Esophagus squamous epithelium (tissue), 5 donors: ENCODE data around the gene CEACAM1. TPM values are rescaled to one million over a fixed set of nuclear protein-coding genes. Genes with fewer than 3 reads are reported as not detected.
"Not testable (repeated sequence)": the region's sequence is repeated elsewhere in the genome, so short reads cannot be mapped to it uniquely, and the experiment has no call there.

Experiments
- DNase-seq: peaks from one replicate; lab custom pipeline; 2025; lab: John Stamatoyannopoulos, UW
- H3K27ac ChIP-seq, 4 donors: fragments of 200-600 bp; sonication (generic); one replicate each; pipeline ENCODE4 v1.5.1; 2016 to 2019; ENCODE audit warnings: mild to moderate bottlenecking in 1 of 4
- H3K27me3 ChIP-seq, 4 donors: fragments of 200-600 bp; sonication (generic); 1 replicate in 3 of 4; 2 replicates in 1 of 4; pipeline versions ENCODE4 v1.5.1 to v1.6.0; 2017 to 2021; ENCODE audit warnings: antibody characterized with exemption in 1 of 4
- H3K36me3 ChIP-seq, 3 donors: fragments of 200-600 bp; sonication (generic); one replicate each; pipeline ENCODE4 v1.5.1; 2016 to 2019
- H3K4me1 ChIP-seq, 3 donors: fragments of 200-600 bp; sonication (generic); one replicate each; pipeline ENCODE4 v1.5.1; 2017 to 2019
- H3K4me3 ChIP-seq, 4 donors: fragments of 200-600 bp; sonication (generic); 1 replicate in 3 of 4; 2 replicates in 1 of 4; pipeline ENCODE4 v1.5.1; 2016 to 2019; ENCODE audit warnings: mild to moderate bottlenecking in 2 of 4, moderate library complexity in 1 of 4
- H3K9me3 ChIP-seq, 3 donors: fragments of 200-600 bp; sonication (generic); one replicate each; pipeline ENCODE4 v1.5.1; 2016 to 2019
- POLR2A ChIP-seq, 4 donors: fragments of 450-650 bp; IDR thresholded peaks; one replicate each; pipeline ENCODE4 v1.6.1; 2017; ENCODE audit warnings: antibody characterized with exemption in 4 of 4, mild to moderate bottlenecking in 4 of 4, moderate library complexity in 3 of 4
- WGBS, 2 donors: methylation state at CpG; one replicate each; pipeline ENCODE4 v1.1.5; 2018; 5-methylcytosine and 5-hydroxymethylcytosine counted together
- intact Hi-C: fragments of 100-400 bp; cut with DNase I; formaldehyde crosslinking; loops from one replicate; pipeline ENCODE4 v1.15.0; 2022
- total RNA-seq, 4 donors: library from RNA; depleted of rRNA; stranded (reverse); fragments of >200 nt; gene quantifications; one replicate each; pipeline ENCODE4 v1.1.0, GENCODE V29; 2016
- TF ChIP-seq, protein P1 (sequence below), 6 experiments: fragments of 450-650 bp in 4 of 6; fragments of 200-600 bp in 2 of 6; sonication (generic) in 2 of 6; IDR thresholded peaks; one replicate each; pipeline ENCODE4 v1.5.1; 2016 to 2019; ENCODE audit warnings: antibody characterized with exemption in 6 of 6, mild to moderate bottlenecking in 4 of 6, moderate library complexity in 4 of 6
- donor health status: DM: yes; HTN: yes; CAD: no.

CEACAM1 gene
- total RNA-seq, 4 donors from 2014 or later, result 34.7 to 135 (median 67.3) TPM

DNA sequence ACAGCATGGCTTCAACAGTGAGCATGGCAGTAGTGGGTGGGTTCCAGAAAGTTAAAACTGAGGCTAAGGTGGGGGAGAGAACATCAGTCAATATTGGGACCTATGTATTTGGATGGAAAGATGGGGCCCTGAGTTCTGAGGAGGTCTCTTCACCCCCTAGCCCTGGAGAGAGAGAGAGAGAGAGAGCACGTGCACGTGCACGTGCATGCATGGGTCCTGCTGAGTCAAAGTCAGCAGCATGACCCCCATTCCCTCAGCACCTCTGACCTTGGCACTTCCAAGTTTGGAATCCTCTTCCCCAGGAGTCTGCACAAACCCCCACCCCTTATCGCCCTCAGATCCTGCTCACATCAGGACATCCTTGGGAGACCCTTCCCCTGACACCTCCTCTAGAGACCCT is 32.5 kb upstream of the CEACAM1 start:
- no peak overlapping the region for H3K27ac ChIP-seq
- no peaks in the 10 kb centered on the region for H3K36me3 ChIP-seq
- H3K4me1 ChIP-seq, result peaks cover 0 to 23% (median 5%) of the 10 kb centered on the region in 3 donors
- no peak overlapping the region for H3K4me3 ChIP-seq
- no peaks in the 10 kb centered on the region for H3K9me3 ChIP-seq
- 78 to 89% methylated on average over 1 to 4 of the region's 4 CpGs for WGBS, 2 donors
- intact Hi-C loops, result no loop called here
- H3K27me3 ChIP-seq, result peaks cover 0 to 19% (median 0%) of the 10 kb centered on the region in 4 donors
- TF ChIP-seq POLR2A (IDR thresholded peaks at IDR 0.05), result no peak
- no peak for DNase-seq

DNA sequence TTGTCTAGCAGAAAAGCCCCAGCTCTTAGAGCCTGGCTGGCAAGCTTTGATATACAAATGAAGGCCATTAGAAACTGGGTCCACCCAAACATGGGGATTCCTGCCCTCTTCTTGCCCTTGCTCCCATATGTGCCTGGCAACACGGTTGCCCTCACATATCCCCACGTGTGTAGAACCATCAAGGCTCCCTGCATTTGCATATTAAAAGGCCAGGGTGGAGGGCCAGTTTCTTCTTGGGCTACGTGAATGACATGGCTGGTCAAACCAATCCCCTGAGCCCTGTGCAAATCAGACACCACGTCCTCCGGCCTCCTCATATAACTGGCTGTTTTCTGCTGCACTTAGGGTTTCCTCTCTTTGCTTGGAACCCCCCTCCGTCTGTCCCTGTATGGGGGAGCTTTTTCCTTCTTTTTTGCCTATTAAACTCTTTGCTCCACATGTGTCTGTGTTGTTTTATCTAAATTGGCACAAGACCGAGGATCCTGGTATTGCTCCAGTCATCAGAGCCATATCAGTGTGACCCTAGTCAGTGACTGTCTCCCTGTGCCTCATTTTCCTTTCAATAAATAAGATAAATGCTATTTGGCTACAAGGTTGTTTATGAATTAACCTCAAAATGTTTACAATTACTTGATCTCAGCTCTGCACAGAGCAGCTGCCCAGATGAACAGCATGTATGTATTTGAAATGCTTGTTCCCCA is 30.3 kb upstream of the CEACAM1 start:
- WGBS, 2 donors, result 64 to 72% methylated on average over 5 to 7 of the region's 7 CpGs
- intact Hi-C loops, result no loop called here
- DNase-seq, result no peak
- H3K27ac ChIP-seq, result no peak overlapping the region
- H3K4me1 ChIP-seq, result peaks cover 0 to 23% (median 5%) of the 10 kb centered on the region in 3 donors
- no peak overlapping the region for H3K4me3 ChIP-seq
- H3K9me3 ChIP-seq, result no peaks in the 10 kb centered on the region
- no peaks in the 10 kb centered on the region for H3K36me3 ChIP-seq
- TF ChIP-seq, protein P1, sequence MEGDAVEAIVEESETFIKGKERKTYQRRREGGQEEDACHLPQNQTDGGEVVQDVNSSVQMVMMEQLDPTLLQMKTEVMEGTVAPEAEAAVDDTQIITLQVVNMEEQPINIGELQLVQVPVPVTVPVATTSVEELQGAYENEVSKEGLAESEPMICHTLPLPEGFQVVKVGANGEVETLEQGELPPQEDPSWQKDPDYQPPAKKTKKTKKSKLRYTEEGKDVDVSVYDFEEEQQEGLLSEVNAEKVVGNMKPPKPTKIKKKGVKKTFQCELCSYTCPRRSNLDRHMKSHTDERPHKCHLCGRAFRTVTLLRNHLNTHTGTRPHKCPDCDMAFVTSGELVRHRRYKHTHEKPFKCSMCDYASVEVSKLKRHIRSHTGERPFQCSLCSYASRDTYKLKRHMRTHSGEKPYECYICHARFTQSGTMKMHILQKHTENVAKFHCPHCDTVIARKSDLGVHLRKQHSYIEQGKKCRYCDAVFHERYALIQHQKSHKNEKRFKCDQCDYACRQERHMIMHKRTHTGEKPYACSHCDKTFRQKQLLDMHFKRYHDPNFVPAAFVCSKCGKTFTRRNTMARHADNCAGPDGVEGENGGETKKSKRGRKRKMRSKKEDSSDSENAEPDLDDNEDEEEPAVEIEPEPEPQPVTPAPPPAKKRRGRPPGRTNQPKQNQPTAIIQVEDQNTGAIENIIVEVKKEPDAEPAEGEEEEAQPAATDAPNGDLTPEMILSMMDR (IDR thresholded peaks at IDR 0.05), result no peak
- no peak for TF ChIP-seq POLR2A (IDR thresholded peaks at IDR 0.05)
- H3K27me3 ChIP-seq, result peaks cover 0 to 19% (median 0%) of the 10 kb centered on the region in 4 donors

DNA sequence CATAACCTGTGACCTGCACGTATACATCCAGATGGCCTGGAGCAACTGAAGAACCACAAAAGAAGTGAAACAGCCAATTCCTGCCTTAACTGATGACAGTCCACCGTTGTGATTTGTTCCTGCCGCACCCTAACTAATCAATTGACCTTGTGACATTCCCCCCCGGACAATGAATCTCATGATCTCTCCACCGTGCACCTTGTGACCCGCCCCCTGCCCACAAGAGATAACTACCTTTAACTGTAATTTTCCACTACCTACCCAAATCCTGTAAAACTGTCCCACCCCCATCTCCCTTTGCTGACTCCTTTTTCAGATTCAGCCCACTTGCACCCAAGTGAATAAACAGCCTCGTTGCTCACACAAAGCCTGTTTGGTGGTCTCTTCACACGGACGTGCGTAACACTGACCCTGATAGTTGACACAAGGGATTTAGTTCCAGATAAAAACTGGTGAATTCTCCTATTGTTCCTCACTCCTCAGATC is 29.1 kb upstream of the CEACAM1 start:
- Histone ChIP-seq H3K4me1 (peaks cover 0 to 23% (median 5%) of the 10 kb centered on the region in 3 donors), H3K27me3 (peaks cover 0 to 15% (median 0%) of the 10 kb centered on the region in 4 donors)
- H3K4me3 ChIP-seq, H3K9me3 ChIP-seq, intact Hi-C loops, H3K27ac ChIP-seq, H3K36me3 ChIP-seq, DNase-seq: not testable (repeated sequence)
- WGBS, 2 donors, result 53 to 85% methylated on average over 7 to 10 of the region's 10 CpGs

DNA sequence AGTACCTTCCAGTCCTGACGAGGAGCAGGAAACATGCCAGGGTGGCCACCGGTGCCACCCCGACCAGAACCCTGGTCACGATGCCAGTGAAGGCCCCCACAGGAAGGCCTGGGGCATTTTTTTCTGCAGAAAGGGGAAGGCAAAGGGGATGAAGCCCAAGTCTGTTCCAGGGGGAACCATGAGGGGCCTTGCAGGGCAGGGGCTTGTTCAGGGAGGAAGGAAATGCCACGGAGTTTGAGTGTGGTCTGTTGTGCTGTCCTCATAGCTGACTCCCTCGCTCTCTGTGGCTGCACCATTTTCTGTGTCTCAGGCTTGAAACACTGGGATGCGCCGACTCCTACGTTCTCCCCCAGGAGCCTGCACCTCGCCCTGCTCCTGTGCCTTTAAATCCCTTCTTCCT is 27.5 kb upstream of the CEACAM1 start:
- no peak for DNase-seq
- peaks cover 0 to 9% (median 0%) of the 10 kb centered on the region in 4 donors for H3K27me3 ChIP-seq
- H3K9me3 ChIP-seq, result peaks cover 0 to 5% (median 0%) of the 10 kb centered on the region in 3 donors
- 53 to 58% methylated on average over 9 to 10 of the region's 10 CpGs for WGBS, 2 donors
- H3K4me1 ChIP-seq, result peaks cover 0 to 23% (median 5%) of the 10 kb centered on the region in 3 donors
- H3K36me3 ChIP-seq, result no peaks in the 10 kb centered on the region
- H3K27ac ChIP-seq, result no peak overlapping the region
- intact Hi-C loops, result no loop called here
- H3K4me3 ChIP-seq, result no peak overlapping the region
- TF ChIP-seq, protein P1 (IDR thresholded peaks at IDR 0.05), result no peak
- TF ChIP-seq POLR2A (IDR thresholded peaks at IDR 0.05), result no peak

DNA sequence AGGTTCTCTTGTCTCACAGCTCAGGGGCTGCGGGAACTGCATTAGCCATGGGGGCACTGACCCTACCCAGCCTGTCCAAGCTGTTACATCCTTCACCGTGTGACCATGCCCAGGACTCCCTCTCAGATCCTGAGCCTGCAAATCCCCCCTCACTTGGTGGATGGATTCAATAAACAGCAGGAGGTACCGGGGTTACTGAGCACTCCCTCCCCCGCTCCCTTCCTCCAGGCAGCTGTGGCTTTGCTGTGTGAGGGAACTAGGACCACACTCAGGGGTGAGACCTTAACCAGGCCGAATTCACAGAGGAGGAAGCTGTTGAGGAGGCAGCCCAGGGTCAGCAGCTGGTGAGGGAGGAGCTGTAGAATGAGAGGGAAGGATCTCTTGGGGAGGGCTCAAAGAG is 27.0 kb upstream of the CEACAM1 start:
- TF ChIP-seq POLR2A (IDR thresholded peaks at IDR 0.05), result no peak
- TF ChIP-seq, protein P1 (IDR thresholded peaks at IDR 0.05), result no peak
- WGBS, 2 donors, result 35 to 37% methylated on average over 2 of the region's 5 CpGs
- intact Hi-C loops, result no loop called here
- Histone ChIP-seq H3K27me3 (peaks cover 0 to 5% (median 0%) of the 10 kb centered on the region in 4 donors), H3K4me1 (peaks cover 0 to 21% (median 5%) of the 10 kb centered on the region in 3 donors), H3K36me3 (no peaks in the 10 kb centered on the region), H3K4me3 (no peak overlapping the region), H3K27ac (no peak overlapping the region), H3K9me3 (peaks cover 0 to 10% (median 0%) of the 10 kb centered on the region in 3 donors)
- DNase-seq, result no peak

DNA sequence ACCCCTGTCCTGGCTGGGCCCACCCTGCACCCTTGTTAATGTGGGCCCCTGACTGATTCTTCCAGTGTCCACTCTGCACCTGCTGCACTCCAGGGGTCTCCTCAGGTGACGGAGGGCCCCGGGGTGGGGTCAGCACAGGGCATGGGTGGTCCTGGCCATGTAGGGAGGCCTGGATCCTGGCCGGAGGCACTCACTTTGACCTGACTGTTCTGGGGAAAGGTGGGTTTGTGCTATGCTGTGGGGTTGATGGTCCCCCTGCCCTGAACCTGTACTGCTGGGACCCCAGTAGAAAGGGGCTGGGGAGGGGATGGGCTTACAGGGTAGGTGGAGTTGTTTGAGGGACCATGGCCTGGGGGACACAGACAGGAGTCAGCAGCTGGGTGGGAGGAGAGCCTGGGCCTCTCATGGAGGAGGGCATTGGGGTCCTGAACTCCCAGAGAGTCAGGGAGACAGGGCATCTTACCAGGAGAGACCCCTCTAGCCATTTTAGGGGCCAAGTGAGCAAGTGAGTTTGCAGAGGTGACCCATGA is 25.8 kb upstream of the CEACAM1 start:
- Histone ChIP-seq H3K27ac (no peak overlapping the region), H3K4me3 (no peak overlapping the region), H3K27me3 (peaks cover 0 to 5% (median 0%) of the 10 kb centered on the region in 4 donors), H3K4me1 (peaks cover 0 to 9% (median 0%) of the 10 kb centered on the region in 3 donors), H3K9me3 (peaks cover 0 to 16% (median 0%) of the 10 kb centered on the region in 3 donors), H3K36me3 (no peaks in the 10 kb centered on the region)
- intact Hi-C loops, result no loop called here
- DNase-seq, result no peak
- TF ChIP-seq POLR2A (IDR thresholded peaks at IDR 0.05), result no peak
- WGBS, 2 donors, result 40% methylated on average over 1 of the region's 3 CpGs; no CpG with 5 or more reads in 1 of the 2 donors
